PFSK-1 (cell line): Measurements from ENCODE around the gene TNNC2.

Source experiments
- POLR2AphosphoS5 ChIP-seq: IDR thresholded peaks from 2 replicates; pipeline ENCODE4 v1.6.1; 2012; ENCODE audit warnings: low read depth, mild to moderate bottlenecking, control low read depth, low read length, moderate library complexity
- SIN3A ChIP-seq: IDR thresholded peaks from 2 replicates; pipeline ENCODE4 v1.6.1; 2012; ENCODE audit warnings: mild to moderate bottlenecking, low read length, moderate library complexity, borderline replicate concordance; ENCODE audit not compliant: insufficient read depth
- TAF1 ChIP-seq: IDR thresholded peaks from 2 replicates; pipeline ENCODE4 v1.6.1; 2012; ENCODE audit warnings: low read length, control low read depth, borderline replicate concordance; ENCODE audit not compliant: insufficient read depth
- TF ChIP-seq, protein P1 (sequence below), 2 experiments: IDR thresholded peaks; 2 replicates each; pipeline versions ENCODE4 v1.6.1 to v1.8.0; 2011 to 2012; ENCODE audit warnings: low read depth in 2 of 2, low read length in 2 of 2, control low read depth in 1 of 2, inconsistent platforms in 1 of 2, mild to moderate bottlenecking in 1 of 2, moderate library complexity in 1 of 2; ENCODE audit not compliant: insufficient read depth in 1 of 2

DNA sequence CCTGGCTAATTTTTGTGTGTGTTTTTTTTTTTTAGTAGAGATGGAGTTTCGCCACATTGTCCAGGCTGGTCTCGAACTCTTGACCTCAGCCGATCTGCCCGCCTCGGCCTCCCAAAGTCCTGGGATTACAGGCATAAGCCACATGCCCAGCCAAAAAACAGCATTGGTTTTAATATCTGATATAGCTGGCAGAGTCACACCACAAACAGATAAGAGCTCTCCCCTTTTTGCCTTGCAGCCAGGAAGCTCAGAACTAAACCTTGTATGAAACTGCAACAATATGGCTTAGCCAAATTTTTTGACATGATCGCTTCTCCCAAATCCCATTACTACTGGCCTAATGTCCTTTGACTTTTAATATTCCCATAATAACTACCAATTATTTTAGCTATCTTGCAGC is 25.2 kb upstream of the TNNC2 start:
- TF ChIP-seq TAF1 (no peak), POLR2AphosphoS5 (no peak), SIN3A (no peak)
- TF ChIP-seq, protein P1, sequence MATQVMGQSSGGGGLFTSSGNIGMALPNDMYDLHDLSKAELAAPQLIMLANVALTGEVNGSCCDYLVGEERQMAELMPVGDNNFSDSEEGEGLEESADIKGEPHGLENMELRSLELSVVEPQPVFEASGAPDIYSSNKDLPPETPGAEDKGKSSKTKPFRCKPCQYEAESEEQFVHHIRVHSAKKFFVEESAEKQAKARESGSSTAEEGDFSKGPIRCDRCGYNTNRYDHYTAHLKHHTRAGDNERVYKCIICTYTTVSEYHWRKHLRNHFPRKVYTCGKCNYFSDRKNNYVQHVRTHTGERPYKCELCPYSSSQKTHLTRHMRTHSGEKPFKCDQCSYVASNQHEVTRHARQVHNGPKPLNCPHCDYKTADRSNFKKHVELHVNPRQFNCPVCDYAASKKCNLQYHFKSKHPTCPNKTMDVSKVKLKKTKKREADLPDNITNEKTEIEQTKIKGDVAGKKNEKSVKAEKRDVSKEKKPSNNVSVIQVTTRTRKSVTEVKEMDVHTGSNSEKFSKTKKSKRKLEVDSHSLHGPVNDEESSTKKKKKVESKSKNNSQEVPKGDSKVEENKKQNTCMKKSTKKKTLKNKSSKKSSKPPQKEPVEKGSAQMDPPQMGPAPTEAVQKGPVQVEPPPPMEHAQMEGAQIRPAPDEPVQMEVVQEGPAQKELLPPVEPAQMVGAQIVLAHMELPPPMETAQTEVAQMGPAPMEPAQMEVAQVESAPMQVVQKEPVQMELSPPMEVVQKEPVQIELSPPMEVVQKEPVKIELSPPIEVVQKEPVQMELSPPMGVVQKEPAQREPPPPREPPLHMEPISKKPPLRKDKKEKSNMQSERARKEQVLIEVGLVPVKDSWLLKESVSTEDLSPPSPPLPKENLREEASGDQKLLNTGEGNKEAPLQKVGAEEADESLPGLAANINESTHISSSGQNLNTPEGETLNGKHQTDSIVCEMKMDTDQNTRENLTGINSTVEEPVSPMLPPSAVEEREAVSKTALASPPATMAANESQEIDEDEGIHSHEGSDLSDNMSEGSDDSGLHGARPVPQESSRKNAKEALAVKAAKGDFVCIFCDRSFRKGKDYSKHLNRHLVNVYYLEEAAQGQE (IDR thresholded peaks at IDR 0.05; ENCODE audit: insufficient read depth in 1 of 2, low read depth in 2 of 2, low read length in 2 of 2) = no peak
